Activated CD8-positive, alpha-beta memory T cell treated with anti-CD3 and anti-CD28 coated beads for 4 hours (primary cell): ENCODE results near the gene STK39.

Experiments
- DNase-seq, 2 donors: peaks; one replicate each; pipeline ENCODE4 v3.0.0-alpha.2; 2020; ENCODE audit warnings: low read depth in 2 of 2

STK39 gene

DNA sequence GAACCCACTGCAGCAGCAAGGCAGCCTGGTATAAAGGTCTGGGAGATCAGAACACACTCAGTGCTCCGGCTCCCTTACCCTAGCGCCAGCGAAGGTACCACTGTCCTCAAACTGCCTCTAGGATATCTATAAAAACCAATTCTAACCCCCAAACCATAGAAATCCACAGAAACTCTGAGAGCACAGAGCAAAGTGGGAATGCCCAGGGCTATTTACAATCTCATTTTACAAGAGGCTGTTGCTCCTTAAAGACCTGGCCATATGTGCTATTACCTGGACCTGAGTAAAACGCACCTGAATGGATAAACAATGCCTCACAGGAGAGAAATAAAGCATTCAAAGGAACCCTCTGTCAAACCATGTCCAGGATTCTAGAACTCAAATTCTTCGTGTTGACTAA lies 4.3 kb downstream of the STK39 start:
- no peak for DNase-seq

DNA sequence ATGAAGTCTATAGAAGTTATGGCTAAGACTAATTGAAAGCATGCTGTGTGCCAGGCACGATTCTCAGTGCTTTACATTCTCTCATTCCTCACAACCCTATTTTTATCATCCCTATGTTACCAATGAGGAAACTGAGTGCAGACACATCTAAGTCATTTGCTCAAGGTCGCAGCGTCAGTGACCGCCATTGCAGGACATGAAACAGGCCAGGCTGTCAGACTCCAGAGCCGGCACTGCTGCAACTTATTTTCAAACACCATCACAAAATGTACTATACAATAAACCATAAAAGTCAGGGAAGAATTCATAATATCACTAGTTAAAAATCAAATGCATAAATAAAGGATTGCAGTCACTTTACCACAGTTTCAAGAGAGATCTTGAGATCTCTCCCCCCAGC lies 5.6 kb downstream of the STK39 start:
- no peak for DNase-seq

GRCh38 chr2:168241208-168241607 lies 6.2 kb downstream of the STK39 start:
- DNase-seq, result no peak

- DNase-seq, result no peak
Measured at GRCh38 chr2:168239281-168239680, 8.1 kb downstream of the STK39 start.

- no peak for DNase-seq
Measured at GRCh38 chr2:168237741-168238140, 9.7 kb downstream of the STK39 start.

GRCh38 chr2:168234407-168235085 lies 12.8 kb downstream of the STK39 start:
- no peak for DNase-seq

DNA sequence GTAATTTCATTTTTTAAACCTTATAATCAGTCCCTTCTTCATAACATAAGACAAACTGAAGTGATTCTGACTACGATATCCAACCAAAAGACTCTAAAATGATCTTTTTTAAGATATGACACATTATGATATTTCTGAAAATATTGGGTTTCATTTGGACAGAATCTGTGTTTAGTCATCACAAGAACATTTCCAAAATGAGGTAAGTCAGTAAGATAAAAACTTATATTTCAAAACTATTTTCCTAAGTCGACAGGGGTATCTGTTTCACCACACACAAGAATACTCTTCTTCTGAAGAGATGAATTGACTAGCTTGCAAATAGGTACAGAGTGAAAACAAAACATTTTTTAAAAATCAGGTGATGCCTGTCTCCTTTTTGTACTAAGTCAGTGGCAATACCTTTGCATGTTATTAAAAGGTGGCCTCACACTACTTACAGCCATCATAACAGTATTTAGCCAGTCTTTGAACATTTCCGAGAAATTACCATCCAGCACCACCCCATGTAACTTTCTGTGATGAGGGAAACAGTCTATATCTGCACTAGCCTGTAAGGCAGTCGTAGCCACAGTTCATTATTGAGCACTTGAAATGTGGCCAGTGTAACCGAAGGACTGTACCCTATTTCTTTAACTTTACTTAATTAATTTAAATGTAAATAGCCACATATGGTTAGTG lies 13.5 kb downstream of the STK39 start:
- DNase-seq, result no peak

GRCh38 chr2:168233166-168233565 lies 14.2 kb downstream of the STK39 start:
- no peak for DNase-seq

DNA sequence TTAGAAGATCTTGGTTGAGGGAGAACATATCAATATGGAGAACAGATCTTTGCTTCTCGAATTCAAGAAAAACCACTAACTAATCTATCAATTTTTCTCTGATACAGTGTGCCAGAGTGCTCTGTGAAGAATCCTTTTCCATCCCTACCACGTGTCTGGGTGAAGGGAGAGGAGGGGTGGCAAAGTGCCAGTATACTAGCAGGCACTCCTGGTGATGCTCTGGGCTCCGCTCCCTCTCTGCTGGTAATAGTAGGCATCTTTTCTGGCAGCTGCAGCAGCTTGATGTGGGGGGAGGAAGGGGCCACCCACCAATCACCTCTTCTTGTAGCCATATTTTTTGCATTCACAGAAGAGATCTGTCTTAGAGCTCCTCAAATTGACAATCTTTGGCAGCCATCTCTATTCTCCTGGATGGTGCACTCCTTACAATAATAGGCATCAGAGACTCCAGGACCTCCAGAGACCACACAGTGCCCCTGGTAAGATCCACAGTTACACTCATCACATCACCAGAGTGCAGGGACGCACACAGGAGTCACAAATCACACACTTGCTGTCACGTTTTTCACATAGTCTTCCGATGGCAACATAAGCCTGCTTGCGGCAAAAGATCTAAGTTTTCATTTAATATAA lies 15.7 kb downstream of the STK39 start:
- DNase-seq, result no peak

DNA sequence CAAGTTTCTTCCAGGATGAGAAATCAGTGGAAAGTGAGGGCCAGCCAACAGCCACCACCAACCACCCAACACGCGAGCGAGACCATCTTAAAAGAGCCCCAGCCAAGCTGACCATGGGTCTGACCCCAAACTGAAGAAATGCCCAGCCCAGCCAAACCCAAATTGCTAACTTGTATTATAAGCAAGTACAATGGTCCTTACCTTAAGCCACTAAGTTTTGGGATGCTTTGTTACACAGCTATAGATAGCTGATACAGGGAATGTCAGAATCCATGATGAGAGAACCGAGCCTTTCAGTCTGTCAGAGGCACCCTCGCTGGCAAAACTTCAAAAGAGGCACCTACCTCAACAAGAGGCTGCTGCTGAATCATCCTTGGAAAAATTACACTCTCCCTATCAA lies 17.0 kb downstream of the STK39 start:
- DNase-seq, result no peak

GRCh38 chr2:168224346-168224745 lies 23.0 kb downstream of the STK39 start:
- no peak for DNase-seq

DNA sequence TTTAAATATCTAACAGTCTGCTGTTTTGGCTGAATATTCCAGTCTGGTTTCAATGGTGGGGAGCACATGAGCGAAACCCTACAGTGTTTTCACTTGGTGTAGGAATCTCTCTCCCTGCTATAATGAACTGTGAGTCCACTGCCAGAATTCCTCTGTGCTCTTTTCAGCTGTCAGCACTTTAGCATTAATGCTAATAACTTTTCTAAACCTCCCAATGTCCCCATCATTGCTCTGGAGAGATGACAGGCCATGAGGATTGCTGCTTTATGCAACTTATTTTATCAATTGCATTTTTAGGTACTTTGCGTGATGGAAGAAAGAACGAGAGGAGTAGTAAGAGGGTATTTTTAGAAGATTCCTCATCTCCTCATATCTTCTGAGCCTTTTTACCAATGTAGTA lies 25.3 kb downstream of the STK39 start:
- DNase-seq, result no peak

DNA sequence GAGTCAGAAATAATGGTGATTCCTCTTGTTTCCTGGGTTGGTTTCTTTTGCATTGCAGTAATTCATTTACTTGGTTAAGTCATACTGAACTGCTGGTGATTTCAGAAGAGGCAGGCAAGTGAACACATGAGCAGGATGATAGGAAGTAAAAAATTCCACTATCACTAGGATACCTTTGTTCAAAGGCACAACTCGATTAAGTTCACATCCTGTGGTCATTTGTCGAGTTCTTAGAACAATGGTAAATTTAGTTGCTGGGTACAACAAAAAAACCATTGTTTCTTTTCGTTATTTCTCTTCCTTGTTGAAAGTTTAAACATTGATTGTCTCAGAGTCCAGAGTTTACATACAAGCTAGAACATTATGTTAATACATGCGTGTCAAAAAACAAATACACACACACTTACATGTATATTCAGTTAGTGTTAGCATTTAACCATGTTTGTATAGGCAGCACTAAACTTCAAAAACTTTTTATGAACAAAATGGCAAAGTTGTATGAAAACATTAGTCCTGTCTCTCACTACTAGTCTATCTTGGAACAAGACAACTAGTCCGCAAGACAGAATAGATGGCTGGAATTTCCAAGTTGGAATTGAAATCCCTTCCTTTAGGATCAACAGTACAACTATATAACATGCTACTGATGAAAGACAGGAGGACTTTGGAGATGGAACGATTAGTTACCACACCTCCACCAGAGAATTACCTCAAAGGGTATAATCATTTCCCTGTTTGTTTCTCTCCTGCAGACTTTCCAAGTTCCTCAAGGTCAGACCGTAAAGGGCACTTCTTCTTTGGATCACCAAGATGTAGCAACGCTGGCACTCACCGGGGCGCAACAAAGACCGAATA lies 26.2 kb downstream of the STK39 start:
- no peak for DNase-seq

- no peak for DNase-seq
Measured at GRCh38 chr2:168217920-168218319, 29.5 kb downstream of the STK39 start.

DNA sequence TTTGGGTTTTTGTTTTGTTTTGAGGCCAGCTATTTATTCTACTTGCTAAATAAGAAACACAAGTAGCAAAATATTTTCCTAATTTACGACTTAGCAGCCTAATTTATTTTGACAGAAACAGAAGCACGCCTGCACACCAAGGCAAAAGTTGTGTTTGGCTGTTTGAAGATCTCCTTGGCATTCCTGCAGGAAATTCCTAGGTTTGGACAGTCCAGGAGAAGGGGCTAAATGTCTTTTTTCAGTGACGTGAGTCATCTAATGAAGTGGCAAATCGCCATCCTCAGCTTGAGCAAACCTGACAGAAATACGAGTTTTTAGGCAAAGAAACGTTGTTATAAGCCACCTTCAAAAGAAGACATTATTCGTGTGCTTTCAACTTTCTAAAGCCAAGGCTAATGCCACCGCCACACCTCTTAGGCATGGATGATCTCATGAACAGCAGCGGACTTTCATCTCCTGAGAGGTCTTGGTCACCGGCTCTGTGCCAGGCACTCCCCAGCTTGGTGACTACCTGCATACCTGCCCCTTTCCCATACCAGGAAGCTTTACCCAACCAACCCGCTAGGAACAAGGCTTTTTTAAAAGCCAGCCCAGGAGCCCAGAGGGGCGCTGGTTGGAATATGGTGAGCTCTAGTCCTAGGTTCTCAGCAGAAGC lies 30.9 kb downstream of the STK39 start:
- DNase-seq, result no peak

GRCh38 chr2:168215813-168216212 lies 31.6 kb downstream of the STK39 start:
- no peak for DNase-seq

DNA sequence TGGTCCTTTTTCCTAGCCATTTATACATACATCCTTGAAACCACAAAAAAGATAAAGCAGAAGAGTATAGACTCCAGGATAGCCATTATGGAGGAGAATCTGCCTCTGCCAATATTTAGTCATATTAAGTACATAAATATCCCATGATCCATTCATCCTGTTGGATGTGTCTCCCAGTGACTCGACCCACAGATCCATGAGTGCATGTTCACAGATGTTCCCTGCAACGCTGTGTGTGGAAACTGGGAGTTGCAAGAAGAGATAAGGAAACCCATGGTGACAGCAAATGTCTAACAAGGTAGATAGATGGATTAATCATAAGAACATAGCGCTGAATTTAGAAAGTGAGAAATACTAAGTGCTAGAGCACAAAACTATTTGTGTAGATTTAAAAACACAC lies 34.5 kb downstream of the STK39 start:
- no peak for DNase-seq

DNA sequence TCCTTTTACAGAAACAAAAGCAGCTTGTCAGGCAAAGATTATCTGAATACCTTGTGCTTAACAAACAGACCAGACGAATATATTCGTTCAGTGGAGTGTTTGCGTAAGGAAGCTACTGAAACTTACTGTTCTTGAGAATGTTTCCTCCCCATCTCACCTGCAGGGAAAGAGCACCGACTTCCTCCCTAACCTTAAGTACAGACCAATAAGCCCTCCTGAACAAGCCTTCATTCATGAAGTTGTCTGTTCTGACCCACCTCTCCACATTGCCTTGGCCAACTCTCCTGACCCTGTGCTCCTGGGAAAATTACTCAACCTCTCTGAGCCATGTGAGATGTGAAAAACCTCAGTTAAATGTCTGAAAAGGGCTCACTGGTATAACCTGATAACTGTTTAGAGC lies 35.2 kb downstream of the STK39 start:
- DNase-seq, result no peak

DNA sequence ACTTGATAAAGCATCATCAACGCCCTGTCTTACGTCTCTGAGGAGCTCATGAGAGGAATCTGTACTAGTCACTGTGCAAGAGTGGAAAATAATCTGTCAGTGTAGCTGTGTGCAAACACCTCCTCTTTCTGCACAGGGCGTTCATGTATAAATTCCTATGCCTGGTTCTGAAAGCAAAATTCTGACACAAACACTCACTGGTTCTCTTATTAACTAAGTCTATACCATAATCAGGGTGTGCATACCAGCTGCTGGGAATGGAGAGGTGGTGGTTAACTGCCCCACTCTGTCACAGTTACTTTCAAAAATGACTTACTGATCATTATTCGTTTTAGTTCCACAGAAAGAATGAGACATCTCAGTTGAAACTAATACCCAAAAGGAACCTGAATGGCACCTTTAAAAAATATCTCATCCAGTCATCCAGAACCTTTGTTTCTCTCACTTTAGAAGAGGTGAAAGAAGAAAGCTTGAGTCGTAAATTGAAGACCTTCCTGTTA lies 35.7 kb downstream of the STK39 start:
- no peak for DNase-seq

GRCh38 chr2:168210895-168211570 lies 36.4 kb downstream of the STK39 start:
- no peak for DNase-seq
